ENCODE data around the gene RUNX2. TPM values are rescaled to one million over a fixed set of nuclear protein-coding genes. Genes with fewer than 3 reads are reported as not detected.

The RUNX2 gene
- total and polyA plus RNA-seq, 2 of the 8 experiments (the other 6 are each of a cell fraction or from before 2014, with no cell fraction given), result 0.26 to 1.2 TPM

DNA sequence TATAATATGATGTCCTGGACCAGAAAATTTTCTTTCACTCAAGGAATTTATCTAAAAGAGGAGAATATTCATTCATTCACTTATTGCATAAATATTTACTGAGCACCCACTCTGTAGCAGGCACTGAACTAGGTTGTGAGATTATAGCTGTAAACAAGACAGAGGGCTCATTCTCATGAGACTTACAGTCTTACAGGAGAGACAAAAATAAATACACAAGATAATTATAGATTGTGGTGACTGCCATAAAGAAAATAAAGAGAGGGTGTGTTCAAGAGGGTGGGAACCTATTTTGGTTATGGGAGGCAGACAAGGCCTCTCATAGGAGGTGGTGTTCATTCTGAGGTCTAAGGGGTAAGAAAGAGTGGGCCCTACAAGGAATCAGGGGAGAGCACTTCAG lies 159.5 kb downstream of the RUNX2 start (continued):
- TF ChIP-seq, protein P1, sequence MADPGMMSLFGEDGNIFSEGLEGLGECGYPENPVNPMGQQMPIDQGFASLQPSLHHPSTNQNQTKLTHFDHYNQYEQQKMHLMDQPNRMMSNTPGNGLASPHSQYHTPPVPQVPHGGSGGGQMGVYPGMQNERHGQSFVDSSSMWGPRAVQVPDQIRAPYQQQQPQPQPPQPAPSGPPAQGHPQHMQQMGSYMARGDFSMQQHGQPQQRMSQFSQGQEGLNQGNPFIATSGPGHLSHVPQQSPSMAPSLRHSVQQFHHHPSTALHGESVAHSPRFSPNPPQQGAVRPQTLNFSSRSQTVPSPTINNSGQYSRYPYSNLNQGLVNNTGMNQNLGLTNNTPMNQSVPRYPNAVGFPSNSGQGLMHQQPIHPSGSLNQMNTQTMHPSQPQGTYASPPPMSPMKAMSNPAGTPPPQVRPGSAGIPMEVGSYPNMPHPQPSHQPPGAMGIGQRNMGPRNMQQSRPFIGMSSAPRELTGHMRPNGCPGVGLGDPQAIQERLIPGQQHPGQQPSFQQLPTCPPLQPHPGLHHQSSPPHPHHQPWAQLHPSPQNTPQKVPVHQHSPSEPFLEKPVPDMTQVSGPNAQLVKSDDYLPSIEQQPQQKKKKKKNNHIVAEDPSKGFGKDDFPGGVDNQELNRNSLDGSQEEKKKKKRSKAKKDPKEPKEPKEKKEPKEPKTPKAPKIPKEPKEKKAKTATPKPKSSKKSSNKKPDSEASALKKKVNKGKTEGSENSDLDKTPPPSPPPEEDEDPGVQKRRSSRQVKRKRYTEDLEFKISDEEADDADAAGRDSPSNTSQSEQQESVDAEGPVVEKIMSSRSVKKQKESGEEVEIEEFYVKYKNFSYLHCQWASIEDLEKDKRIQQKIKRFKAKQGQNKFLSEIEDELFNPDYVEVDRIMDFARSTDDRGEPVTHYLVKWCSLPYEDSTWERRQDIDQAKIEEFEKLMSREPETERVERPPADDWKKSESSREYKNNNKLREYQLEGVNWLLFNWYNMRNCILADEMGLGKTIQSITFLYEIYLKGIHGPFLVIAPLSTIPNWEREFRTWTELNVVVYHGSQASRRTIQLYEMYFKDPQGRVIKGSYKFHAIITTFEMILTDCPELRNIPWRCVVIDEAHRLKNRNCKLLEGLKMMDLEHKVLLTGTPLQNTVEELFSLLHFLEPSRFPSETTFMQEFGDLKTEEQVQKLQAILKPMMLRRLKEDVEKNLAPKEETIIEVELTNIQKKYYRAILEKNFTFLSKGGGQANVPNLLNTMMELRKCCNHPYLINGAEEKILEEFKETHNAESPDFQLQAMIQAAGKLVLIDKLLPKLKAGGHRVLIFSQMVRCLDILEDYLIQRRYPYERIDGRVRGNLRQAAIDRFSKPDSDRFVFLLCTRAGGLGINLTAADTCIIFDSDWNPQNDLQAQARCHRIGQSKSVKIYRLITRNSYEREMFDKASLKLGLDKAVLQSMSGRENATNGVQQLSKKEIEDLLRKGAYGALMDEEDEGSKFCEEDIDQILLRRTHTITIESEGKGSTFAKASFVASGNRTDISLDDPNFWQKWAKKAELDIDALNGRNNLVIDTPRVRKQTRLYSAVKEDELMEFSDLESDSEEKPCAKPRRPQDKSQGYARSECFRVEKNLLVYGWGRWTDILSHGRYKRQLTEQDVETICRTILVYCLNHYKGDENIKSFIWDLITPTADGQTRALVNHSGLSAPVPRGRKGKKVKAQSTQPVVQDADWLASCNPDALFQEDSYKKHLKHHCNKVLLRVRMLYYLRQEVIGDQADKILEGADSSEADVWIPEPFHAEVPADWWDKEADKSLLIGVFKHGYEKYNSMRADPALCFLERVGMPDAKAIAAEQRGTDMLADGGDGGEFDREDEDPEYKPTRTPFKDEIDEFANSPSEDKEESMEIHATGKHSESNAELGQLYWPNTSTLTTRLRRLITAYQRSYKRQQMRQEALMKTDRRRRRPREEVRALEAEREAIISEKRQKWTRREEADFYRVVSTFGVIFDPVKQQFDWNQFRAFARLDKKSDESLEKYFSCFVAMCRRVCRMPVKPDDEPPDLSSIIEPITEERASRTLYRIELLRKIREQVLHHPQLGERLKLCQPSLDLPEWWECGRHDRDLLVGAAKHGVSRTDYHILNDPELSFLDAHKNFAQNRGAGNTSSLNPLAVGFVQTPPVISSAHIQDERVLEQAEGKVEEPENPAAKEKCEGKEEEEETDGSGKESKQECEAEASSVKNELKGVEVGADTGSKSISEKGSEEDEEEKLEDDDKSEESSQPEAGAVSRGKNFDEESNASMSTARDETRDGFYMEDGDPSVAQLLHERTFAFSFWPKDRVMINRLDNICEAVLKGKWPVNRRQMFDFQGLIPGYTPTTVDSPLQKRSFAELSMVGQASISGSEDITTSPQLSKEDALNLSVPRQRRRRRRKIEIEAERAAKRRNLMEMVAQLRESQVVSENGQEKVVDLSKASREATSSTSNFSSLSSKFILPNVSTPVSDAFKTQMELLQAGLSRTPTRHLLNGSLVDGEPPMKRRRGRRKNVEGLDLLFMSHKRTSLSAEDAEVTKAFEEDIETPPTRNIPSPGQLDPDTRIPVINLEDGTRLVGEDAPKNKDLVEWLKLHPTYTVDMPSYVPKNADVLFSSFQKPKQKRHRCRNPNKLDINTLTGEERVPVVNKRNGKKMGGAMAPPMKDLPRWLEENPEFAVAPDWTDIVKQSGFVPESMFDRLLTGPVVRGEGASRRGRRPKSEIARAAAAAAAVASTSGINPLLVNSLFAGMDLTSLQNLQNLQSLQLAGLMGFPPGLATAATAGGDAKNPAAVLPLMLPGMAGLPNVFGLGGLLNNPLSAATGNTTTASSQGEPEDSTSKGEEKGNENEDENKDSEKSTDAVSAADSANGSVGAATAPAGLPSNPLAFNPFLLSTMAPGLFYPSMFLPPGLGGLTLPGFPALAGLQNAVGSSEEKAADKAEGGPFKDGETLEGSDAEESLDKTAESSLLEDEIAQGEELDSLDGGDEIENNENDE (IDR thresholded peaks at IDR 0.05; ENCODE audit: insufficient replicate concordance, low read length), result no peak
- TF ChIP-seq CBX5 (IDR thresholded peaks at IDR 0.05; ENCODE audit: low read depth, low read length) (no peak), POLR2A (IDR thresholded peaks at IDR 0.05; ENCODE audit: control extremely low read depth in 1 of 2, low read depth in 2 of 2, low read length in 2 of 2) (no peak), TEAD4 (IDR thresholded peaks at IDR 0.05; ENCODE audit: low read depth, low read length) (no peak), RFX5 (IDR thresholded peaks at IDR 0.05; ENCODE audit: borderline replicate concordance, low read depth, low read length) (no peak), KDM1A (IDR thresholded peaks at IDR 0.05; ENCODE audit: borderline replicate concordance, low read length) (no peak), SIX5 (IDR thresholded peaks at IDR 0.05; ENCODE audit: low read depth, low read length) (no peak), FOSL1 (IDR thresholded peaks at IDR 0.05; ENCODE audit: insufficient read depth, low read depth, low read length) (no peak), SUZ12 (IDR thresholded peaks at IDR 0.05; ENCODE audit: low read length) (no peak), BACH1 (IDR thresholded peaks at IDR 0.05; ENCODE audit: low read length) (no peak)
- TF ChIP-seq, protein P2, sequence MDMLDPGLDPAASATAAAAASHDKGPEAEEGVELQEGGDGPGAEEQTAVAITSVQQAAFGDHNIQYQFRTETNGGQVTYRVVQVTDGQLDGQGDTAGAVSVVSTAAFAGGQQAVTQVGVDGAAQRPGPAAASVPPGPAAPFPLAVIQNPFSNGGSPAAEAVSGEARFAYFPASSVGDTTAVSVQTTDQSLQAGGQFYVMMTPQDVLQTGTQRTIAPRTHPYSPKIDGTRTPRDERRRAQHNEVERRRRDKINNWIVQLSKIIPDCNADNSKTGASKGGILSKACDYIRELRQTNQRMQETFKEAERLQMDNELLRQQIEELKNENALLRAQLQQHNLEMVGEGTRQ (IDR thresholded peaks at IDR 0.05; ENCODE audit: low read length), result no peak

All from H1 (cell line).